ENCODE measurements around the gene VEGFC.

Gene VEGFC

GRCh38 chr4:176758731-176759130, 34.0 kb downstream of the VEGFC start:
- DNase-seq, result no peak

GRCh38 chr4:176758323-176758722, 34.4 kb downstream of the VEGFC start:
- DNase-seq, result no peak

GRCh38 chr4:176755613-176756012, 37.1 kb downstream of the VEGFC start:
- no peak for DNase-seq

- DNase-seq, result no peak
Measured at GRCh38 chr4:176755001-176755400, 37.7 kb downstream of the VEGFC start.

- no peak for DNase-seq
Measured at GRCh38 chr4:176753049-176753448, 39.7 kb downstream of the VEGFC start.

- no peak for DNase-seq
Measured at GRCh38 chr4:176752191-176752749, 40.5 kb downstream of the VEGFC start.

- DNase-seq, result no peak
Measured at GRCh38 chr4:176751061-176751460, 41.7 kb downstream of the VEGFC start.

GRCh38 chr4:176746846-176747245, 45.9 kb downstream of the VEGFC start:
- no peak for DNase-seq

GRCh38 chr4:176745902-176746301, 46.8 kb downstream of the VEGFC start:
- no peak for DNase-seq

- DNase-seq, result no peak
Measured at GRCh38 chr4:176744091-176744490, 48.6 kb downstream of the VEGFC start.

- no peak for DNase-seq
Measured at GRCh38 chr4:176742211-176742610, 50.5 kb downstream of the VEGFC start.

GRCh38 chr4:176741253-176741652, 51.5 kb downstream of the VEGFC start:
- no peak for DNase-seq

- DNase-seq, result no peak
Measured at GRCh38 chr4:176735300-176735699, 57.4 kb downstream of the VEGFC start.

- DNase-seq, result no peak
Measured at GRCh38 chr4:176734461-176734860, 58.3 kb downstream of the VEGFC start.

- DNase-seq, result no peak
Measured at GRCh38 chr4:176729489-176729888, 63.2 kb downstream of the VEGFC start.

GRCh38 chr4:176726803-176727202, 65.9 kb downstream of the VEGFC start:
- DNase-seq, result no peak

GRCh38 chr4:176721459-176721858, 71.3 kb downstream of the VEGFC start:
- no peak for DNase-seq

GRCh38 chr4:176718881-176719280, 73.8 kb downstream of the VEGFC start:
- no peak for DNase-seq

GRCh38 chr4:176717237-176717636, 75.5 kb downstream of the VEGFC start:
- DNase-seq, result no peak

- no peak for DNase-seq
Measured at GRCh38 chr4:176709417-176709816, 83.3 kb downstream of the VEGFC start.

GRCh38 chr4:176708771-176709311, 83.9 kb downstream of the VEGFC start:
- no peak for DNase-seq

GRCh38 chr4:176690716-176691115, 102.0 kb downstream of the VEGFC start:
- DNase-seq, result no peak

GRCh38 chr4:176680668-176681180, 112.0 kb downstream of the VEGFC start:
- no peak for DNase-seq

GRCh38 chr4:176676901-176677300, 115.8 kb downstream of the VEGFC start:
- no peak for DNase-seq

GRCh38 chr4:176675810-176676209, 116.9 kb downstream of the VEGFC start:
- no peak for DNase-seq
